GM12873 (cell line): ENCODE measurements around the gene NCOA1.
A peak's percentile ranks its signal among the peaks of the same experiment; 100 is the strongest.

Source experiments
- TF ChIP-seq, protein P1 (sequence below): IDR thresholded peaks from 2 replicates; pipeline ENCODE4 v1.5.1; 2012; ENCODE audit warnings: low read depth, mild to moderate bottlenecking, moderate library complexity, low read length, control low read depth; ENCODE audit not compliant: insufficient read depth; ENCODE audit errors: missing control alignments

Gene NCOA1

DNA sequence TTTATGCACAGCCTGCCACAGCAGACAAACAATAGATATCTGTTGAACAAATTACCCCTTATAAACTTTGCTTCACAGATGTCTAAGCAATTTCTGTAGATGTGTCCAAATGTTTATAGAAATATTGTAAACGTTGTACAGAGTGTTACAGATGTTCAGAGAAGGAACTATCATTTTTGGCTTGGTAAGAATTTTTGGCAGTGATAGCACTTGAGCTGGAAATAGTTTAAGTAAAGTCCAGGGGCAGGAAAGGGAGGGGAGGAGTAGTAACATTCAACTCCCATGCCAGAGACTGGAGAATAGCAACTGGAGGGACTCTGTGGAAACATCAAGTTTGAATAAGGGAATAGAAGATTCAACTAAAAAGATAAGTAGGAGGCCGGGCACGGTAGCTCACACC, 297.8 kb downstream of the NCOA1 start:
- TF ChIP-seq, protein P1, sequence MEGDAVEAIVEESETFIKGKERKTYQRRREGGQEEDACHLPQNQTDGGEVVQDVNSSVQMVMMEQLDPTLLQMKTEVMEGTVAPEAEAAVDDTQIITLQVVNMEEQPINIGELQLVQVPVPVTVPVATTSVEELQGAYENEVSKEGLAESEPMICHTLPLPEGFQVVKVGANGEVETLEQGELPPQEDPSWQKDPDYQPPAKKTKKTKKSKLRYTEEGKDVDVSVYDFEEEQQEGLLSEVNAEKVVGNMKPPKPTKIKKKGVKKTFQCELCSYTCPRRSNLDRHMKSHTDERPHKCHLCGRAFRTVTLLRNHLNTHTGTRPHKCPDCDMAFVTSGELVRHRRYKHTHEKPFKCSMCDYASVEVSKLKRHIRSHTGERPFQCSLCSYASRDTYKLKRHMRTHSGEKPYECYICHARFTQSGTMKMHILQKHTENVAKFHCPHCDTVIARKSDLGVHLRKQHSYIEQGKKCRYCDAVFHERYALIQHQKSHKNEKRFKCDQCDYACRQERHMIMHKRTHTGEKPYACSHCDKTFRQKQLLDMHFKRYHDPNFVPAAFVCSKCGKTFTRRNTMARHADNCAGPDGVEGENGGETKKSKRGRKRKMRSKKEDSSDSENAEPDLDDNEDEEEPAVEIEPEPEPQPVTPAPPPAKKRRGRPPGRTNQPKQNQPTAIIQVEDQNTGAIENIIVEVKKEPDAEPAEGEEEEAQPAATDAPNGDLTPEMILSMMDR, result no peak

DNA sequence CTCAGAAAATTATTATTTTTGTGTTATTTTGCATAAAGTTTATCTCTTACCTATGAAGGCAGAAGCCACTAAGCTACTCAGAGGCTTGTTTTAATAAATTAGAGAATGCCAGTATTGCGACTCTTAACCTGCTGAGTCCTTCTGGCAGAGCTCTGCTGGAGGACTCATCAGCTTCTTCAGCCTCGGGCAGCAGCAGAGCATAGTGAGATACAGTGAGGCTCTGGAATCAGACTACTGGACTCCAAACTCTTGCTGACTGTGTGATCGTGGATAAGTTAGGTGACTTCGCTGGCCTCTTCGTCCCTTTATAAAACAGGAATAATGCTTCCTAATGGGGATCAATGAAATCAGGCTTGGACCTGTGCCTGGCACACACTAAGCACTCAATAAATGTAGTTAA, 300.4 kb downstream of the NCOA1 start:
- TF ChIP-seq, protein P1, result no peak

DNA sequence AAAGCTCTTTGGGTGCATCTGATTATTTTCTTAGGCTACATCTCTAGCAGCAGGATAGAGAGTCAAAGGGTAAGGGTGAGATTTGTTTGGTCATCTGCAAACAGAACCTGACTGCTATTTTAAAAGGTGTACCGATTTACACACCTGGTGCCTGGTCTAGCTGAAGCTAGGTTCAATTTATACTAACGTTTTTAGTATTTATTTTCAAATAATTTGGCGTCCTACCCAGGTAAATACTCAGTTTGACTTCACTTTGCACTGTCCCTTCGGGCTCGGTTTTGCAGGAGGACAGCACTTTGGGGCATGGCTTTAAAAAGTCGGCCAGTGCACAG, 301.5 kb downstream of the NCOA1 start:
- TF ChIP-seq, protein P1, result no peak

DNA sequence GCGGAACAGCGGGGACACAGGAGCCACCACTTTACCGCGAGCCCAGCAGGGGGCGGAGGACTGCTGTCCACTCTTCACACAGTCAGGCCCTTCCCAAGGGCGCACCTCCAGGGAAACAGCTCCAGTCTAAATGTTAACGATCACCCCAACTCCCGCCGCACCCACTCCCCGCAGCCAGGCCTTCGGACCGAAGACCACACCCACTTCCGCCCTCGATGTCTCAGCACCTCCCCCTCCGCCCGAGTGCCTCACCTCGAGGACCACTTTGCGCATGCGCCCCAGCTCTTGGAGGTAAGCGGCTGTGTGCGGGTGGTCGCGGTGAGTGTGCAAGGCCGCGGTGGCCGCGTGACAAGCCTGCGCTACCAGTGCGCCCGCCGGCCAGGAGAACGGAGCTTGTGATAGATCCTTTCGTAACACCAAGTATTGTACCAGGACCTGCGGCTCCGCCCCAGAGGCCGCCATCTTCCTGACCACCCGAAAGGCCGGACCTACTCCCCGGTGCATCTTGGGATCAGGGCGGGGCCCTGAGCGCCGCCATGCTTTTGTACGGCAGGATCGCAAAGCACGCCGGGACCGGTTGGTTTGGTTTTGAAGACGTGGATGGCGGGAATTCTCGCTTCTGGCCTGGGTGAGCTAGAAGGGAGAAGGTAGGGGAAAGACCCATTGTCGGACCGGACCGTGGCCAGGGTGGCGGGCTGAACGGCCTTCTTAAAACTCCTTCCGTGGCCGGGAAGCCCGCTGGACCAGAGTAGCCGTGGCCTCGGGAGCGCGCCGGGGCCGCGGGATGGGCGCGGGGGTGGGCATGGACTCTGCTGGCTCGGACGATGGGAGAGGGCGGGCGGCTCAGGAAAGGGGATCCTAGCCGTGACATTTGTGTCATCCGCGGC, 302.1 kb downstream of the NCOA1 start, which contains the start of the genes CENPO and PTRHD1:
CENPO (plus strand) TSS at position 552 of the 887 bp plus-strand sequence. CDS start 495 bp downstream, outside the sequence.
PTRHD1 (minus strand) TSS at position 518 of the 887 bp plus-strand sequence; CDS start at position 504, 14 bp downstream.
- TF ChIP-seq, protein P1, result peak; percentile 57

DNA sequence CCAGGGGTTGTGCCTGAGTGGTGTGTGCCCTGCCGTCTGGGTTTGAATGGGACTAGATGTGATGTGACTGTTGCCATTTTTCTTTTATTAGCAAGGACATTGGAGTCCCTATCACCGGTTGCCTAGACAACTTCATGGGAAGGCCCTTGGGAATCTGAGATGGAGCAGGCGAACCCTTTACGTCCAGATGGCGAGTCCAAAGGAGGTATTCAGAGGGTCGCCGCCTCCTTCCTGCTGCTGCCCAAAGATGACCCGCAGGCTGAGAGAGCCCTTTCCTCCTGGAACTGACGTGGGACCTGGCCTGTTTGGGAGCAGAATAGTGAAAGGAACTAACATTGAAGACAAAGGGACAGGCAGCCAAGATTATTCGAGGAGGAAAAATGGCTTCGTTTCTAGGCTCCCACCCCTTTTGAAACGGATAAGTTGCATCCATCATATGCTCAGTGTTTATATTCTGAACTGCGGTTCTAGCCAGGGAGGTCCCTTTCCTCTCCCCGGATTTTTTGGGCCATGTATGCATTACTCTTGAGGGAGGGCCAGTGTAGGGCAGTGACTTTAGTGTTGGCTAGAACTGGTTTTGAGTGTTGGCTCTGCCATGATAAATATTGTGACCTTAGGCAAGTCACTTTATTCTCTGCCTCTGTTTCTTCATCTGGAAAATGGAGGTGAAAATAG, 302.8 kb downstream of the NCOA1 start:
- TF ChIP-seq, protein P1, result no peak

DNA sequence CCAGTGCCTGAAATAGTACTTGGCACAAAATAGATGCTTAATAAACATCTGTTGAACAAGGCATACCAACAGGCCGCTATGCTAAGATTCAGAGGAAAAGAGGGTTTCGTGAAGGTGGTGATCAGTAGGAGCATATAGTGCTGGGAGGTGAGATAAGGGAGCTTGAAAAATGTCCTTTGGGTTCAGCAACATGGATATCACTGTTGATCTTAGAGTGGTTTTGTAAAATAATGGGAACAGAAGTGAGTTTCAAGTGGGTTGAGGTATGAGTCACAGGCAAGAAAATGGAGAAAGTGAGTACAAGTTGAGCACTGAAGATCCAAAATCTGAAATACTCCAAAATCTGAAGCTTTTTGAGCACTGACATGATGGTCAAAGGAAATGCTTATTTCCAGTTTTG, 306.6 kb downstream of the NCOA1 start:
- TF ChIP-seq, protein P1, result no peak

DNA sequence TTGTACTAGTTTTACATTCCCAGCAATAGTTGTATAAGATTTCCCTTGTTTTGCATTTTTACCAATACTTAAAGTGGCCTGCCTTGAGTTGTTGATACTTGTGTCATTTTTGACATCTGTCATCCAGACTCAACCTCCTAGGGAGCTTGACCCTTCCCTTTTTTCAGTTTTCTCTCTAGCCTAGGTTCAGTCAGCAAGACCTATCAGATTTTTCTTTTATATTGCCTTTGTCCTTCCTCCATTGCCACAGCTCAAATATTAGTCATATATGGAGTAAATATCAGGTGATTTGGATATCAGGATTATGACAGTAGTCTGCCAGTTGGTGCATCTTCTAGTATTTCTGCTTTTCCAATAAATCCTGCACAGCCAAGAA, 315.6 kb downstream of the NCOA1 start:
- TF ChIP-seq, protein P1, result no peak
